SK-MEL-5 (cell line): ENCODE results near the gene COL16A1. TPM values are rescaled to one million over a fixed set of nuclear protein-coding genes. Genes with fewer than 3 reads are reported as not detected.

Experiments used
- DNase-seq: peaks from one replicate; pipeline ENCODE4 v3.0.0-alpha.2; 2016; ENCODE audit warnings: low read depth, low spot score
- in situ Hi-C: cut with HindIII; loops from 2 replicates; pipeline ENCODE4 v1.10.0; 2016; ENCODE audit warnings: low sequenced_read_pairs, high pct_unique_total_duplicates, low pct_unique_long_range_greater_than_20kb
- total RNA-seq: library from RNA; depleted of rRNA; stranded (reverse); fragments of >200 nt; shearing (Covaris generic); gene quantifications from 2 replicates; pipeline ENCODE4 v1.2.3, GENCODE V29; 2014

Gene COL16A1
- total RNA-seq, 1 experiment from 2014 or later: 5.6 TPM

GRCh38 chr1:31626223-31627207, 77.3 kb downstream of the COL16A1 start:
- in situ Hi-C loops: no loop called here
- DNase-seq: no peak

- in situ Hi-C loops: no loop called here
- no peak for DNase-seq
These were observed 78.1 kb downstream of the COL16A1 start for GRCh38 chr1:31625561-31626222.

- DNase-seq: no peak
- in situ Hi-C loops: no loop called here
These were observed 78.9 kb downstream of the COL16A1 start for GRCh38 chr1:31624731-31625514.

- in situ Hi-C loops: no loop called here
- no peak for DNase-seq
These were observed 79.5 kb downstream of the COL16A1 start for GRCh38 chr1:31624309-31624708.

- in situ Hi-C loops: no loop called here
- no peak for DNase-seq
These were observed 80.5 kb downstream of the COL16A1 start for GRCh38 chr1:31623365-31623764.

- DNase-seq: no peak
- in situ Hi-C loops: no loop called here
These were observed 81.7 kb downstream of the COL16A1 start for GRCh38 chr1:31621847-31622730.

- in situ Hi-C loops: no loop called here
- DNase-seq: no peak
These were observed 82.4 kb downstream of the COL16A1 start for GRCh38 chr1:31621498-31621820.

GRCh38 chr1:31620631-31621497, 83.0 kb downstream of the COL16A1 start:
- in situ Hi-C loops: no loop called here
- DNase-seq: no peak

GRCh38 chr1:31618916-31619846, 84.6 kb downstream of the COL16A1 start:
- in situ Hi-C loops: no loop called here
- no peak for DNase-seq

GRCh38 chr1:31617916-31618746, 85.7 kb downstream of the COL16A1 start:
- peak; percentile 44 for DNase-seq
- in situ Hi-C loops: no loop called here

- DNase-seq: no peak
- in situ Hi-C loops: no loop called here
These were observed 86.5 kb downstream of the COL16A1 start, which contains the start of gene HCRTR1 for GRCh38 chr1:31617218-31617915. Gene HCRTR1 (plus strand): TSS chr1:31617689. CDS start chr1:31619193, 1,504 bp downstream.

GRCh38 chr1:31615939-31616338, 87.9 kb downstream of the COL16A1 start:
- no peak for DNase-seq
- in situ Hi-C loops: no loop called here

GRCh38 chr1:31615414-31615813, 88.4 kb downstream of the COL16A1 start:
- in situ Hi-C loops: no loop called here
- DNase-seq: no peak

- in situ Hi-C loops: no loop called here
- no peak for DNase-seq
These were observed 89.3 kb downstream of the COL16A1 start for GRCh38 chr1:31614414-31615005.
